ENCODE results near the gene PDE4D. TPM values are rescaled to one million over a fixed set of nuclear protein-coding genes. Genes with fewer than 3 reads are reported as not detected.

The PDE4D gene
- total and polyA plus RNA-seq, 4 donors = 12.8 to 167 (median 44.5) TPM

GRCh38 chr5:59528202-59528862 lies 365.2 kb downstream of the PDE4D start:
- no peak for DNase-seq
- Histone ChIP-seq H3K4me1 (ENCODE audit: control insufficient read depth in 5 of 5, insufficient read depth in 5 of 5, low read length in 5 of 5) (no peaks in the 10 kb centered on the region), H3K27ac (ENCODE audit: low read depth in 1 of 2, low read length in 1 of 2) (no peak overlapping the region), H3K27me3 (ENCODE audit: control insufficient read depth in 3 of 3, insufficient read depth in 3 of 3, low read length in 2 of 3) (no peaks in the 10 kb centered on the region), H3K36me3 (ENCODE audit: control insufficient read depth in 4 of 4, insufficient read depth in 4 of 4, low read length in 4 of 4) (no peaks in the 10 kb centered on the region), H3K9ac (ENCODE audit: insufficient read depth in 1 of 2, low read length in 2 of 2) (no peak overlapping the region), H3K9me3 (ENCODE audit: control insufficient read depth in 4 of 4, insufficient read depth in 3 of 4, low read length in 3 of 4) (peaks cover 0 to 2% (median 0%) of the 10 kb centered on the region in 4 donors), H3K4me3 (no peak overlapping the region)
- ATAC-seq (ENCODE audit: insufficient read depth, low FRiP score) = no peak
- WGBS, 2 donors = 50 to 71% methylated on average over 2 of the region's 2 CpGs
- no peak for TF ChIP-seq CTCF (IDR thresholded peaks at IDR 0.05; ENCODE audit: control extremely low read depth, extremely low read depth)

DNA sequence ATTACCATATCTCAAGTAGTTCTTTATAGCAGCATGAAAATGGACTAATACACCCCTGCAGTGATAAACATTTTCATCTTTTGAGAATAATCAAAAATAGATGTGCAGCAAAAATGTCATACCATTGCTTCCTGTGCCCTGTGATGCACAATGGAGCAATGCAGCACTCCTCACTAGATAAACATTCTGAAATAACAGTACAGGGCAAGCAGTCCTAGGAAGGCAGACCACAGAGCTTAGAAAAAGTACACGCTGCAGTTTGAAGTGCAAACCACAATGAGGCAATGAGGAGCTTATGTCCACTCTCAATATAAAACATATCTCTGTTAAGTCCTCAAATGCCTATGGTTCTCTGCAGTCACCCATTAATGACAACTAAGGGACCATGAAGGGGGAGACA lies 367.6 kb downstream of the PDE4D start:
- Histone ChIP-seq H3K27ac (ENCODE audit: low read depth in 1 of 2, low read length in 1 of 2) (no peak overlapping the region), H3K36me3 (ENCODE audit: control insufficient read depth in 4 of 4, insufficient read depth in 4 of 4, low read length in 4 of 4) (no peaks in the 10 kb centered on the region), H3K4me1 (ENCODE audit: control insufficient read depth in 5 of 5, insufficient read depth in 5 of 5, low read length in 5 of 5) (no peaks in the 10 kb centered on the region), H3K9ac (ENCODE audit: insufficient read depth in 1 of 2, low read length in 2 of 2) (no peak overlapping the region), H3K9me3 (ENCODE audit: control insufficient read depth in 4 of 4, insufficient read depth in 3 of 4, low read length in 3 of 4) (peaks cover 0 to 2% (median 0%) of the 10 kb centered on the region in 4 donors), H3K4me3 (no peak overlapping the region), H3K27me3 (ENCODE audit: control insufficient read depth in 3 of 3, insufficient read depth in 3 of 3, low read length in 2 of 3) (no peaks in the 10 kb centered on the region)
- ATAC-seq (ENCODE audit: insufficient read depth, low FRiP score) = peak; percentile 60
- 57 to 68% methylated on average over 1 of the region's 1 CpG for WGBS, 2 donors
- no peak for DNase-seq
- TF ChIP-seq CTCF (IDR thresholded peaks at IDR 0.05; ENCODE audit: control extremely low read depth, extremely low read depth) = no peak

GRCh38 chr5:59525311-59525710 lies 368.2 kb downstream of the PDE4D start:
- 89 to 97% methylated on average over 3 of the region's 3 CpGs for WGBS, 2 donors
- DNase-seq = no peak

More at GRCh38 chr5:59525311-59525710, 368.2 kb downstream of the PDE4D start:
- H3K4me1 ChIP-seq (ENCODE audit: control insufficient read depth in 5 of 5, insufficient read depth in 5 of 5, low read length in 5 of 5) = no peaks in the 10 kb centered on the region
- no peak for TF ChIP-seq CTCF (IDR thresholded peaks at IDR 0.05; ENCODE audit: control extremely low read depth, extremely low read depth)
- H3K27ac ChIP-seq (ENCODE audit: low read depth in 1 of 2, low read length in 1 of 2) = no peak overlapping the region
- H3K9me3 ChIP-seq (ENCODE audit: control insufficient read depth in 4 of 4, insufficient read depth in 3 of 4, low read length in 3 of 4) = peaks cover 0 to 2% (median 0%) of the 10 kb centered on the region in 4 donors
- H3K36me3 ChIP-seq (ENCODE audit: control insufficient read depth in 4 of 4, insufficient read depth in 4 of 4, low read length in 4 of 4) = no peaks in the 10 kb centered on the region
- H3K27me3 ChIP-seq (ENCODE audit: control insufficient read depth in 3 of 3, insufficient read depth in 3 of 3, low read length in 2 of 3) = no peaks in the 10 kb centered on the region
- no peak overlapping the region for H3K4me3 ChIP-seq
- ATAC-seq (ENCODE audit: insufficient read depth, low FRiP score) = no peak
- H3K9ac ChIP-seq (ENCODE audit: insufficient read depth in 1 of 2, low read length in 2 of 2) = no peak overlapping the region

All from lung (tissue), 12 donors.